ENCODE measurements around the gene OR51T1.

- TF ChIP-seq POLR2AphosphoS5 (IDR thresholded peaks at IDR 0.05) = no peak
- no peak for TF ChIP-seq EP300 (IDR thresholded peaks at IDR 0.05)
- no peak for TF ChIP-seq POLR2A (IDR thresholded peaks at IDR 0.05)
- TF ChIP-seq CTCF (IDR thresholded peaks at IDR 0.05) = no peak
Measured at GRCh38 chr11:4887591-4887990, 5.9 kb downstream of the OR51T1 start.
